Measurements from ENCODE around the gene ATE1. TPM values are rescaled to one million over a fixed set of nuclear protein-coding genes. Genes with fewer than 3 reads are reported as not detected.

The ATE1 gene
- total RNA-seq, 1 experiment from 2014 or later = 39.2 TPM

DNA sequence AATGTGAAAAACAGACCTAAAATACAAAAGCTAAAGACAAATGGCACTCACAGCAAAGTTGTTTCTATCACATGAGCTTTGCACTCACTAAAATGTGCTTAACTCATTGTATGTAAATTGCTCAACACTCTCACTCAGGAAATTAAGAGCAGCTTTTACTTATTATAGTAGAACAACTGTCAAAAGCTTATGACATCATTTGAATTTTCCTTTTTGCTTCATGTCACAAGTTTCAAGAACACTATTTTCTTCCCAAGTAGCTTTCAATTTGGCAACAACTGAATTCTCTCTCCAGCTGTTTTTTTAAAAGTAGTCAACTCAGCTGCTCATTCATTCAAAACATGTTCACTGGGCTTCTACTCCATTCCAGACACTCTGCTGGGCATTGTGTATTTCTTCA, 46.9 kb downstream of the ATE1 start:
- ChIA-PET CTCF (interaction anchor here (0.8 kb wide), 1 partner anchor 20 kb away, joined by 5 read pairs; no protein-coding TSS in a partner anchor), RAD21 (ENCODE audit: low non-redundant PET in 1 of 2, low total read pairs in 2 of 2, uncharacterized antibody in 2 of 2, unreplicated experiment in 2 of 2) (no interaction called here), POLR2A (no interaction called here)
- Histone ChIP-seq H3K9ac (ENCODE audit: low read length) (no peak overlapping the region), H3K4me2 (ENCODE audit: low read length) (no peak overlapping the region), H4K20me1 (ENCODE audit: insufficient read depth) (no peaks in the 10 kb centered on the region), H3K27ac (ENCODE audit: low read depth, low read length) (no peak overlapping the region), H3K27me3 (ENCODE audit: insufficient read depth, low read length) (no peaks in the 10 kb centered on the region), H3K79me2 (ENCODE audit: insufficient read depth, low read length) (no peaks in the 10 kb centered on the region), H3K4me1 (ENCODE audit: control insufficient read depth in 1 of 2, insufficient read depth in 2 of 2, low read length in 2 of 2) (no peaks in the 10 kb centered on the region), H3K4me3 (replicated peaks in 1 of 2; ENCODE audit: low read depth in 1 of 2, low read length in 2 of 2) (no peak overlapping the region), H3K9me2 (ENCODE audit: insufficient read depth) (no peaks in the 10 kb centered on the region), H3K9me3 (ENCODE audit: control insufficient read depth in 1 of 2, insufficient read depth in 1 of 2, low read depth in 1 of 2, low read length in 2 of 2) (no peaks in the 10 kb centered on the region), H3K36me3 (ENCODE audit: control insufficient read depth in 1 of 2, insufficient read depth in 2 of 2, low read length in 2 of 2) (no peaks in the 10 kb centered on the region), H2AFZ (ENCODE audit: low read depth, low read length, poor library complexity, severe bottlenecking) (no peak overlapping the region)
- no peak for ATAC-seq
- DNase-seq (ENCODE audit: low read depth, low spot score) = no peak
- no TSS peak for BruUV-seq (replicated peaks)
- intact Hi-C loops (cut with micrococcal nuclease) = no loop called here
- TF ChIP-seq EGR1 (IDR thresholded peaks at IDR 0.05; ENCODE audit: low read depth) (no peak), POLR2A (IDR thresholded peaks at IDR 0.05; ENCODE audit: borderline replicate concordance, extremely low read depth, insufficient read depth, insufficient read length) (no peak), SIN3A (IDR thresholded peaks at IDR 0.05; ENCODE audit: low read depth) (no peak), RAD21 (IDR thresholded peaks at IDR 0.05; ENCODE audit: low read depth) (no peak), POLR2AphosphoS5 (IDR thresholded peaks at IDR 0.05; ENCODE audit: low read depth, low read length) (no peak), EZH2phosphoT487 (IDR thresholded peaks at IDR 0.05; ENCODE audit: borderline replicate concordance) (no peak), ELF1 (IDR thresholded peaks at IDR 0.05; ENCODE audit: borderline replicate concordance, low read depth) (no peak), ZFX (IDR thresholded peaks at IDR 0.05) (no peak), CBX3 (IDR thresholded peaks at IDR 0.05; ENCODE audit: low read depth) (no peak), TCF7L2 (IDR thresholded peaks at IDR 0.05; ENCODE audit: borderline replicate concordance, extremely low read depth, insufficient read depth, insufficient read length) (no peak), JUND (IDR thresholded peaks at IDR 0.05) (no peak), EZH2 (IDR thresholded peaks at IDR 0.05) (no peak), SRF (IDR thresholded peaks at IDR 0.05; ENCODE audit: low read depth) (no peak)
- TF ChIP-seq, protein P1, sequence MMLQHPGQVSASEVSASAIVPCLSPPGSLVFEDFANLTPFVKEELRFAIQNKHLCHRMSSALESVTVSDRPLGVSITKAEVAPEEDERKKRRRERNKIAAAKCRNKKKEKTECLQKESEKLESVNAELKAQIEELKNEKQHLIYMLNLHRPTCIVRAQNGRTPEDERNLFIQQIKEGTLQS (IDR thresholded peaks at IDR 0.05) = no peak
- TF ChIP-seq, protein P2, sequence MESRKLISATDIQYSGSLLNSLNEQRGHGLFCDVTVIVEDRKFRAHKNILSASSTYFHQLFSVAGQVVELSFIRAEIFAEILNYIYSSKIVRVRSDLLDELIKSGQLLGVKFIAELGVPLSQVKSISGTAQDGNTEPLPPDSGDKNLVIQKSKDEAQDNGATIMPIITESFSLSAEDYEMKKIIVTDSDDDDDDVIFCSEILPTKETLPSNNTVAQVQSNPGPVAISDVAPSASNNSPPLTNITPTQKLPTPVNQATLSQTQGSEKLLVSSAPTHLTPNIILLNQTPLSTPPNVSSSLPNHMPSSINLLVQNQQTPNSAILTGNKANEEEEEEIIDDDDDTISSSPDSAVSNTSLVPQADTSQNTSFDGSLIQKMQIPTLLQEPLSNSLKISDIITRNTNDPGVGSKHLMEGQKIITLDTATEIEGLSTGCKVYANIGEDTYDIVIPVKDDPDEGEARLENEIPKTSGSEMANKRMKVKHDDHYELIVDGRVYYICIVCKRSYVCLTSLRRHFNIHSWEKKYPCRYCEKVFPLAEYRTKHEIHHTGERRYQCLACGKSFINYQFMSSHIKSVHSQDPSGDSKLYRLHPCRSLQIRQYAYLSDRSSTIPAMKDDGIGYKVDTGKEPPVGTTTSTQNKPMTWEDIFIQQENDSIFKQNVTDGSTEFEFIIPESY (IDR thresholded peaks at IDR 0.05; ENCODE audit: extremely low read depth, insufficient replicate concordance, low read length) = no peak
- TF ChIP-seq, protein P3, sequence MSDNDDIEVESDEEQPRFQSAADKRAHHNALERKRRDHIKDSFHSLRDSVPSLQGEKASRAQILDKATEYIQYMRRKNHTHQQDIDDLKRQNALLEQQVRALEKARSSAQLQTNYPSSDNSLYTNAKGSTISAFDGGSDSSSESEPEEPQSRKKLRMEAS (IDR thresholded peaks at IDR 0.05) = no peak

Data from HCT116 (cell line).